GM23248 (cell line): Measurements from ENCODE around the gene SEMA4C. TPM values are rescaled to one million over a fixed set of nuclear protein-coding genes. Genes with fewer than 3 reads are reported as not detected.
A peak's percentile ranks its signal among the peaks of the same experiment; 100 is the strongest.

Experiments used
- DNase-seq: peaks from one replicate; pipeline ENCODE4 v3.0.0-alpha.2; 2015
- H2AFZ ChIP-seq: fragments of 200-600 bp; sonication (generic); 2 replicates; pipeline ENCODE4 v1.6.1; 2016; ENCODE audit warnings: antibody characterized with exemption
- H3F3A ChIP-seq: fragments of 200-600 bp; sonication (generic); 2 replicates; pipeline ENCODE4 v1.6.1; 2016; ENCODE audit warnings: mild to moderate bottlenecking, antibody characterized with exemption, mixed run types; ENCODE audit not compliant: insufficient read depth
- H3K27ac ChIP-seq: fragments of 200-600 bp; sonication (generic); 2 replicates; pipeline ENCODE4 v1.5.1; 2016; ENCODE audit warnings: mild to moderate bottlenecking
- H3K27me3 ChIP-seq: fragments of 200-600 bp; sonication (generic); replicated peaks from 2 replicates; pipeline ENCODE4 v1.6.1; 2016; ENCODE audit warnings: mild to moderate bottlenecking; ENCODE audit not compliant: insufficient read depth
- H3K36me3 ChIP-seq: fragments of 200-600 bp; sonication (generic); 2 replicates; pipeline ENCODE4 v1.6.1; 2016; ENCODE audit warnings: low read depth, mild to moderate bottlenecking
- H3K4me1 ChIP-seq: fragments of 200-600 bp; sonication (generic); 2 replicates; pipeline ENCODE4 v1.6.1; 2016; ENCODE audit warnings: mild to moderate bottlenecking; ENCODE audit not compliant: insufficient read depth
- H3K4me2 ChIP-seq: fragments of 200-600 bp; sonication (generic); one replicate; pipeline ENCODE4 v1.6.1; 2016; ENCODE audit warnings: mild to moderate bottlenecking; ENCODE audit not compliant: unreplicated experiment
- H3K4me3 ChIP-seq: fragments of 200-600 bp; sonication (generic); 2 replicates; pipeline ENCODE4 v1.5.1; 2016; ENCODE audit warnings: mild to moderate bottlenecking
- H3K79me2 ChIP-seq: fragments of 200-600 bp; sonication (generic); 2 replicates; pipeline ENCODE4 v1.6.1; 2016; ENCODE audit warnings: mild to moderate bottlenecking; ENCODE audit not compliant: insufficient read depth
- H3K9ac ChIP-seq: fragments of 200-600 bp; sonication (generic); 2 replicates; pipeline ENCODE4 v1.6.1; 2016; ENCODE audit warnings: mild to moderate bottlenecking
- H3K9me2 ChIP-seq: fragments of 200-600 bp; sonication (generic); 2 replicates; pipeline ENCODE4 v1.6.1; 2016; ENCODE audit warnings: mixed run types, mild to moderate bottlenecking, moderate library complexity; ENCODE audit not compliant: insufficient read depth
- H3K9me3 ChIP-seq: fragments of 200-600 bp; sonication (generic); one replicate; pipeline ENCODE4 v1.6.1; 2017; ENCODE audit warnings: low read depth
- H4K20me1 ChIP-seq: fragments of 200-600 bp; sonication (generic); 2 replicates; pipeline ENCODE4 v1.6.0; 2016; ENCODE audit not compliant: insufficient read depth
- EZH2 ChIP-seq: fragments of 200-600 bp; sonication (generic); IDR thresholded peaks from 2 replicates; pipeline ENCODE4 v1.6.1; 2018; ENCODE audit warnings: antibody characterized with exemption, mild to moderate bottlenecking; ENCODE audit not compliant: insufficient read depth, poor library complexity, severe bottlenecking
- EZH2phosphoT487 ChIP-seq: fragments of 200-600 bp; sonication (generic); IDR thresholded peaks from 2 replicates; pipeline ENCODE4 v1.6.1; 2018; ENCODE audit warnings: antibody characterized with exemption, moderate library complexity, mild to moderate bottlenecking, low read depth; ENCODE audit not compliant: insufficient read depth
- WGBS, 2 experiments: methylation state at CpG; one replicate each; pipeline ENCODE4 v1.1.6; 2015 to 2017; ENCODE audit warnings: low lambda C conversion rate in 2 of 2, low coverage in 1 of 2; ENCODE audit errors: missing lambda C conversion rate in 2 of 2; 5-methylcytosine and 5-hydroxymethylcytosine counted together
- in situ Hi-C: fragments of 300-500 bp; cut with MboI; formaldehyde crosslinking; loops from 2 replicates; pipeline ENCODE4 v1.15.0; 2020
- polyA plus RNA-seq: library from polyadenylated mRNA; unstranded; fragments of >200 nt; fragmentation: Nextera tagmentation; extraction: Ambion mirVana; gene quantifications from 2 replicates; pipeline ENCODE4 v1.2.1, GENCODE V29; 2016
- total RNA-seq: library from RNA; depleted of rRNA; stranded (reverse); fragments of >200 nt; shearing (Covaris generic); gene quantifications from 2 replicates; pipeline ENCODE4 v1.2.3, GENCODE V29; 2014

The SEMA4C gene
- total and polyA plus RNA-seq, 2 experiments from 2014 or later = 5.5 to 21.0 TPM

- 68 to 70% methylated on average over 5 of the region's 5 CpGs for WGBS, 2 experiments
Measured at GRCh38 chr2:96913117-96913397, 43.2 kb upstream of the SEMA4C start.

GRCh38 chr2:96912346-96913116, 42.7 kb upstream of the SEMA4C start:
- no peak overlapping the region for H3K9ac ChIP-seq
- H4K20me1 ChIP-seq = no peaks in the 10 kb centered on the region
- H3K27me3 ChIP-seq = no peaks in the 10 kb centered on the region
- no peak overlapping the region for H3K4me2 ChIP-seq
- H3K9me3 ChIP-seq = no peaks in the 10 kb centered on the region
- no peaks in the 10 kb centered on the region for H3K79me2 ChIP-seq
- H3K9me2 ChIP-seq = no peaks in the 10 kb centered on the region
- no peaks in the 10 kb centered on the region for H3K4me1 ChIP-seq
- H3K36me3 ChIP-seq = no peaks in the 10 kb centered on the region
- no peaks in the 10 kb centered on the region for H3F3A ChIP-seq
- H3K4me3 ChIP-seq = no peak overlapping the region
- no peak overlapping the region for H2AFZ ChIP-seq
- no peak for TF ChIP-seq EZH2phosphoT487
- TF ChIP-seq EZH2 = no peak
- H3K27ac ChIP-seq = no peak overlapping the region
- no peak for DNase-seq
- in situ Hi-C loops = no loop called here
- WGBS, 2 experiments = 71 to 73% methylated on average over 21 to 22 of the region's 22 CpGs

More at GRCh38 chr2:96913117-96913397, 43.2 kb upstream of the SEMA4C start:
- Histone ChIP-seq H3K9ac (no peak overlapping the region), H3K4me1 (no peaks in the 10 kb centered on the region), H3K4me3 (no peak overlapping the region), H3F3A (no peaks in the 10 kb centered on the region), H3K27ac (no peak overlapping the region), H3K9me2 (no peaks in the 10 kb centered on the region), H3K9me3 (no peaks in the 10 kb centered on the region), H3K4me2 (no peak overlapping the region), H4K20me1 (no peaks in the 10 kb centered on the region), H3K79me2 (no peaks in the 10 kb centered on the region), H3K27me3 (no peaks in the 10 kb centered on the region), H2AFZ (no peak overlapping the region), H3K36me3 (no peaks in the 10 kb centered on the region)
- TF ChIP-seq EZH2phosphoT487 (no peak), EZH2 (no peak)
- DNase-seq = no peak
- in situ Hi-C loops = no loop called here

GRCh38 chr2:96909611-96910021, 39.7 kb upstream of the SEMA4C start:
- in situ Hi-C loops = no loop called here

GRCh38 chr2:96907115-96908041, 37.5 kb upstream of the SEMA4C start:
- Histone ChIP-seq H3K27ac (no peak overlapping the region), H3K4me2 (no peak overlapping the region), H3F3A (no peaks in the 10 kb centered on the region), H3K9me2 (no peaks in the 10 kb centered on the region), H3K4me1 (no peaks in the 10 kb centered on the region), H3K9ac (peak overlapping the region; percentile 58), H3K27me3 (no peaks in the 10 kb centered on the region), H4K20me1 (no peaks in the 10 kb centered on the region), H3K79me2 (no peaks in the 10 kb centered on the region), H2AFZ (peak overlapping the region; percentile 79), H3K4me3 (no peak overlapping the region), H3K36me3 (no peaks in the 10 kb centered on the region), H3K9me3 (no peaks in the 10 kb centered on the region)
- TF ChIP-seq EZH2 = no peak
- DNase-seq = peak; percentile 62
- WGBS, 2 experiments = 29 to 34% methylated on average over 18 to 21 of the region's 21 CpGs
- in situ Hi-C loops = no loop called here

More at GRCh38 chr2:96909611-96910021, 39.7 kb upstream of the SEMA4C start:
- H3K9ac ChIP-seq = no peak overlapping the region
- H3K4me3 ChIP-seq = no peak overlapping the region
- H3K79me2 ChIP-seq = no peaks in the 10 kb centered on the region
- WGBS, 2 experiments = 33 to 45% methylated on average over 6 of the region's 6 CpGs
- H3K27ac ChIP-seq = no peak overlapping the region
- H4K20me1 ChIP-seq = no peaks in the 10 kb centered on the region
- no peaks in the 10 kb centered on the region for H3F3A ChIP-seq
- H3K9me3 ChIP-seq = no peaks in the 10 kb centered on the region
- H3K27me3 ChIP-seq = no peaks in the 10 kb centered on the region
- no peak overlapping the region for H2AFZ ChIP-seq
- no peaks in the 10 kb centered on the region for H3K9me2 ChIP-seq
- no peak for DNase-seq
- H3K4me2 ChIP-seq = no peak overlapping the region
- TF ChIP-seq EZH2phosphoT487 = no peak
- TF ChIP-seq EZH2 = no peak
- H3K36me3 ChIP-seq = no peaks in the 10 kb centered on the region
- H3K4me1 ChIP-seq = no peaks in the 10 kb centered on the region
